CD14-positive monocyte (primary cell): ENCODE results near the gene ANGEL2. TPM values are rescaled to one million over a fixed set of nuclear protein-coding genes. Genes with fewer than 3 reads are reported as not detected.
"Not testable (repeated sequence)": the region's sequence is repeated elsewhere in the genome, so short reads cannot be mapped to it uniquely, and the experiment has no call there.

Source experiments
- DNase-seq, 3 donors: peaks; one replicate each; pipeline ENCODE4 v3.0.0-alpha.2; 2011 to 2022
- H2AFZ ChIP-seq: 2 replicates; pipeline ENCODE4 v1.6.0; 2012; ENCODE audit warnings: mild to moderate bottlenecking, low read depth, low read length, inconsistent platforms; ENCODE audit not compliant: insufficient read depth, poor library complexity, severe bottlenecking
- H3K27ac ChIP-seq, 2 donors: 1 replicate in 1 of 2; 2 replicates in 1 of 2; pipeline ENCODE4 v1.5.1; 2012 to 2013; ENCODE audit warnings: low read length in 2 of 2, control low read depth in 1 of 2, inconsistent platforms in 1 of 2, low read depth in 1 of 2, mild to moderate bottlenecking in 1 of 2
- H3K27me3 ChIP-seq, 2 donors: one replicate each; pipeline versions ENCODE4 v1.6.0 to v1.6.1; 2011 to 2013; ENCODE audit warnings: low read length in 2 of 2; ENCODE audit not compliant: control insufficient read depth in 2 of 2, insufficient read depth in 2 of 2
- H3K36me3 ChIP-seq, 2 donors: replicated peaks in 1 of 2; 1 replicate in 1 of 2; 2 replicates in 1 of 2; pipeline versions ENCODE4 v1.5.1 to v1.6.1; 2012 to 2013; ENCODE audit warnings: low read length in 2 of 2, control low read depth in 1 of 2, inconsistent platforms in 1 of 2, mild to moderate bottlenecking in 1 of 2; ENCODE audit not compliant: insufficient read depth in 2 of 2, control insufficient read depth in 1 of 2
- H3K4me1 ChIP-seq, 2 donors: 1 replicate in 1 of 2; 2 replicates in 1 of 2; pipeline versions ENCODE4 v1.5.1 to v1.6.1; 2012 to 2013; ENCODE audit warnings: low read length in 2 of 2, control low read depth in 1 of 2, inconsistent platforms in 1 of 2, mild to moderate bottlenecking in 1 of 2, moderate library complexity in 1 of 2; ENCODE audit not compliant: insufficient read depth in 2 of 2, control insufficient read depth in 1 of 2
- H3K4me2 ChIP-seq: replicated peaks from 2 replicates; pipeline ENCODE3; 2012; ENCODE audit warnings: low read length, moderate library complexity, mild to moderate bottlenecking; ENCODE audit not compliant: poor library complexity, severe bottlenecking; ENCODE audit errors: extremely low read depth
- H3K4me3 ChIP-seq, 3 experiments: fragments of 200-600 bp in 1 of 3; sonication (generic) in 1 of 3; replicated peaks in 1 of 3; 1 replicate in 2 of 3; 2 replicates in 1 of 3; pipeline ENCODE4 v1.5.1; 2011 to 2013; ENCODE audit warnings: low read length in 3 of 3, mild to moderate bottlenecking in 3 of 3, control low read depth in 2 of 3, low read depth in 2 of 3, inconsistent platforms in 1 of 3, moderate library complexity in 1 of 3
- H3K79me2 ChIP-seq: 2 replicates; pipeline ENCODE4 v1.6.0; 2012; ENCODE audit warnings: mild to moderate bottlenecking, control low read depth, inconsistent platforms, low read length, moderate library complexity; ENCODE audit not compliant: insufficient read depth
- H3K9ac ChIP-seq: 2 replicates; pipeline ENCODE4 v1.6.0; 2017; ENCODE audit warnings: low read length, mild to moderate bottlenecking; ENCODE audit not compliant: insufficient read depth, poor library complexity, severe bottlenecking
- H3K9me3 ChIP-seq, 2 donors: replicated peaks in 1 of 2; 1 replicate in 1 of 2; 2 replicates in 1 of 2; pipeline versions ENCODE4 v1.5.1 to v1.6.1; 2012 to 2013; ENCODE audit warnings: low read length in 2 of 2, control low read depth in 1 of 2; ENCODE audit not compliant: control insufficient read depth in 1 of 2, insufficient read depth in 1 of 2
- H4K20me1 ChIP-seq: 2 replicates; pipeline ENCODE4 v1.6.0; 2012; ENCODE audit warnings: mild to moderate bottlenecking, low read length, control low read depth, moderate library complexity; ENCODE audit not compliant: insufficient read depth
- H3K27ac Mint-ChIP-seq, 7 donors: one replicate each; pipeline ENCODE4 v1.8.0; 2020; ENCODE audit warnings: mild to moderate bottlenecking in 7 of 7, mixed read lengths in 7 of 7, moderate library complexity in 6 of 7, inconsistent platforms in 2 of 7
- H3K27me3 Mint-ChIP-seq, 3 donors: one replicate each; pipeline ENCODE4 v1.8.0; 2021 to 2022; ENCODE audit warnings: low read depth in 3 of 3, mild to moderate bottlenecking in 3 of 3, mixed read lengths in 3 of 3, moderate library complexity in 3 of 3, inconsistent platforms in 1 of 3
- H3K36me3 Mint-ChIP-seq, 2 donors: one replicate each; pipeline ENCODE4 v1.8.0; 2020; ENCODE audit warnings: mixed read lengths in 2 of 2, inconsistent platforms in 1 of 2, mild to moderate bottlenecking in 1 of 2
- H3K4me1 Mint-ChIP-seq: one replicate; pipeline ENCODE4 v1.8.0; 2020; ENCODE audit warnings: mild to moderate bottlenecking, mixed read lengths
- H3K4me3 Mint-ChIP-seq, 2 donors: one replicate each; pipeline ENCODE4 v1.8.0; 2020; ENCODE audit warnings: mild to moderate bottlenecking in 2 of 2, mixed read lengths in 2 of 2, moderate library complexity in 1 of 2
- H3K9me3 Mint-ChIP-seq, 7 donors: one replicate each; pipeline ENCODE4 v1.8.0; 2020 to 2022; ENCODE audit warnings: mixed read lengths in 7 of 7, mild to moderate bottlenecking in 6 of 7, moderate library complexity in 6 of 7, inconsistent platforms in 2 of 7
- WGBS: methylation state at CpG from one replicate; pipeline ENCODE4 v1.1.5; 2013; ENCODE audit warnings: missing lambda C conversion rate; ENCODE audit not compliant: insufficient coverage; 5-methylcytosine and 5-hydroxymethylcytosine counted together
- intact Hi-C, 2 donors: fragments of 100-400 bp; cut with micrococcal nuclease; formaldehyde crosslinking; loops; one replicate each; pipeline versions ENCODE4 v1.15.0 to v1.15.1; 2023
- polyA plus RNA-seq, 3 donors: library from polyadenylated mRNA; depleted of rRNA in 1 of 3; unstranded in 2 of 3; stranded (reverse) in 1 of 3; fragments of 300-500 nt in 2 of 3; fragments of >200 nt in 1 of 3; fragmentation: Illumina TruSeq in 2 of 3; gene quantifications; 1 replicate in 2 of 3; 2 replicates in 1 of 3; pipeline ENCODE4 v1.2.3, GENCODE V29; 2012 to 2021
- TF ChIP-seq, protein P1 (sequence below): fragments of 200-600 bp; IDR thresholded peaks from one replicate; pipeline ENCODE4 v1.8.0; 2022; ENCODE audit warnings: antibody characterized with exemption, mild to moderate bottlenecking

The ANGEL2 gene
- polyA plus RNA-seq, 3 donors, result 17.5 to 29.0 (median 18.3) TPM

DNA sequence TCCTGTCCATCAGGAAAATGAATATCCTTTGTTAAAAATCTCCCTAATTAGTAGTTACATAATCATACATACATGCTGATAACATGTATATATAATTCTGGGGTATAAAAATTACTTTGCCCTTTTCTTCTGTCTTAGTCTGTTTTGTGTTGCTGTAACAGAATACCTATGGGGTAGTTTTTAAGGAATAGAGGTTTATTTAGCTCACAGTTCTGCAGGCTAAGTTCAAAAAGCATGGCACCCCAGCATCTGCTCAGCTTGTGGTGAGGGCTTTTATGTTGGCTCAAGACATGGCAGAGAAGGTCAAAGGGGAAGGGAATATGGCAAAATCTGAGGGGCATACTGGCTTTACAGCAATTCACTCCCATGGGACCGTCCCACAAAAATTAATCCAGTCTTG lies 19.0 kb upstream of the ANGEL2 start:
- Histone ChIP-seq H3K4me1 (no peaks in the 10 kb centered on the region), H4K20me1 (no peaks in the 10 kb centered on the region), H3K79me2 (no peaks in the 10 kb centered on the region), H3K9me3 (peaks cover 0 to 4% of the 10 kb centered on the region in 2 donors), H3K36me3 (no peaks in the 10 kb centered on the region), H3K9ac (no peak overlapping the region), H2AFZ (no peak overlapping the region), H3K27ac (no peak overlapping the region), H3K4me3 (no peak overlapping the region), H3K27me3 (no peaks in the 10 kb centered on the region), H3K4me2 (no peak overlapping the region)
- peaks cover 6 to 14% (median 9%) of the 10 kb centered on the region in 3 donors for H3K27me3 Mint-ChIP-seq
- no peak overlapping the region for H3K27ac Mint-ChIP-seq
- no peaks in the 10 kb centered on the region for H3K4me1 Mint-ChIP-seq
- DNase-seq, result no peak
- peaks cover 1 to 9% (median 4%) of the 10 kb centered on the region in 7 donors for H3K9me3 Mint-ChIP-seq
- H3K4me3 Mint-ChIP-seq, result no peak overlapping the region
- intact Hi-C loops, result no loop called here
- no peaks in the 10 kb centered on the region for H3K36me3 Mint-ChIP-seq
- TF ChIP-seq, protein P1, sequence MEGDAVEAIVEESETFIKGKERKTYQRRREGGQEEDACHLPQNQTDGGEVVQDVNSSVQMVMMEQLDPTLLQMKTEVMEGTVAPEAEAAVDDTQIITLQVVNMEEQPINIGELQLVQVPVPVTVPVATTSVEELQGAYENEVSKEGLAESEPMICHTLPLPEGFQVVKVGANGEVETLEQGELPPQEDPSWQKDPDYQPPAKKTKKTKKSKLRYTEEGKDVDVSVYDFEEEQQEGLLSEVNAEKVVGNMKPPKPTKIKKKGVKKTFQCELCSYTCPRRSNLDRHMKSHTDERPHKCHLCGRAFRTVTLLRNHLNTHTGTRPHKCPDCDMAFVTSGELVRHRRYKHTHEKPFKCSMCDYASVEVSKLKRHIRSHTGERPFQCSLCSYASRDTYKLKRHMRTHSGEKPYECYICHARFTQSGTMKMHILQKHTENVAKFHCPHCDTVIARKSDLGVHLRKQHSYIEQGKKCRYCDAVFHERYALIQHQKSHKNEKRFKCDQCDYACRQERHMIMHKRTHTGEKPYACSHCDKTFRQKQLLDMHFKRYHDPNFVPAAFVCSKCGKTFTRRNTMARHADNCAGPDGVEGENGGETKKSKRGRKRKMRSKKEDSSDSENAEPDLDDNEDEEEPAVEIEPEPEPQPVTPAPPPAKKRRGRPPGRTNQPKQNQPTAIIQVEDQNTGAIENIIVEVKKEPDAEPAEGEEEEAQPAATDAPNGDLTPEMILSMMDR, result no peak
- WGBS, result 100% methylated on average over 1 of the region's 1 CpG

DNA sequence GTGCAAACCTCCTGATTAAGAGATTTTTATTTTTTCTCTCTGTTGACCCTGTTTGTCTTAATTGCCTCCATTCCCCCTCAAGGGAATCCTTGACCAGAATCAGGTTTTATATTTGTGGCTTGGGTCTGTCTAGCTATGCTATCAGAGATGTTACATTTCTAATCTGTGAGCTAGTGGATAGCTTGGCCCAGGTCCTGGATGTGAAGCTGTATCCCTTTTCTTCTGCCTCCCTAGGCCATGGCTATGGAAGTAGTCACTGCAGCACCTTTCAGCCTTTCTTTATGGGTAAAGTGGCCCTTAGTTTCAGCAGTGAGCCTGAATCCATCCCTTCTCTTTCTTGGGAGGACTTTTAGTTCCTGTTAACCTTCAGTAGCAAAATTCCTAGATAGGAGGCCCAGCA lies 17.0 kb upstream of the ANGEL2 start:
- Histone ChIP-seq H3K27me3 (no peaks in the 10 kb centered on the region), H3K36me3 (no peaks in the 10 kb centered on the region), H4K20me1 (no peaks in the 10 kb centered on the region), H3K4me1 (no peaks in the 10 kb centered on the region), H3K4me2 (no peak overlapping the region), H3K9ac (no peak overlapping the region), H3K9me3 (peaks cover 0 to 4% of the 10 kb centered on the region in 2 donors), H3K79me2 (no peaks in the 10 kb centered on the region), H3K4me3 (no peak overlapping the region), H2AFZ (no peak overlapping the region), H3K27ac (no peak overlapping the region)
- Mint-ChIP-seq H3K27me3 (peaks cover 2 to 16% (median 9%) of the 10 kb centered on the region in 3 donors), H3K27ac (no peak overlapping the region), H3K4me1 (no peaks in the 10 kb centered on the region), H3K36me3 (no peaks in the 10 kb centered on the region), H3K9me3 (peaks cover 0 to 9% (median 4%) of the 10 kb centered on the region in 7 donors), H3K4me3 (no peak overlapping the region)
- TF ChIP-seq, protein P1, result no peak
- DNase-seq, result no peak
- intact Hi-C loops, result no loop called here

DNA sequence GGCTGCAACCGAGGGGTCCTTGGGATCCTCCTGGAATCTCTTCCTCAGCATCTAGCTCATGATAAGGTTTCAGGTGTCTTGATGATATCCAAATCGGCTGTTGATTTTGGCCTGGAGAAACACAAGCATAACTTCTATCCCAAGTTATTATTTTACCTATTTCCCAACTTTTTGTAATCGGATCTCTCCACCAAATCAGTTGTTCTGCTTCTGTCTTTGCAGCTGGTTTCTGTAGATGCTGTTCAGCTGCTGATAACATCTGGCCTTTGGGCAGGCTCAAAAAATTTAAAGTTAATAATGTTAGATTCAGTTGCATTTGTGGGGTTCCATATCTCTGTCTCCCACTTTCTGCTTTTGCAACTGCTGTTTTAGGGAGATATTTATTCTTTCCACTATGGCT lies 11.4 kb upstream of the ANGEL2 start:
- not testable (repeated sequence) for H3K27me3 Mint-ChIP-seq, H3K4me3 Mint-ChIP-seq

More for the DNA sequence above, 11.4 kb upstream of the ANGEL2 start:
- intact Hi-C loops, H3K27ac Mint-ChIP-seq, DNase-seq, H2AFZ ChIP-seq, H3K27ac ChIP-seq, H3K27me3 ChIP-seq, H3K36me3 Mint-ChIP-seq, H3K9ac ChIP-seq, H3K4me3 ChIP-seq, H3K79me2 ChIP-seq, H4K20me1 ChIP-seq, H3K4me1 ChIP-seq, H3K36me3 ChIP-seq, H3K4me1 Mint-ChIP-seq, H3K9me3 ChIP-seq, H3K4me2 ChIP-seq: not testable (repeated sequence)
- WGBS, result 83% methylated on average over 2 of the region's 3 CpGs
- H3K9me3 Mint-ChIP-seq, result peaks cover 0 to 17% (median 9%) of the 10 kb centered on the region in 7 donors
